ENCODE data around the gene ANKRD42.

Gene ANKRD42

GRCh38 chr11:83287631-83288030 lies 94.1 kb downstream of the ANKRD42 start:
- DNase-seq (ENCODE audit: low read depth) = no peak

GRCh38 chr11:83292709-83293456 lies 99.4 kb downstream of the ANKRD42 start:
- peak; percentile 31 for DNase-seq (ENCODE audit: low read depth)

GRCh38 chr11:83293457-83293774 lies 99.9 kb downstream of the ANKRD42 start:
- no peak for DNase-seq (ENCODE audit: low read depth)

GRCh38 chr11:83294208-83294607 lies 100.7 kb downstream of the ANKRD42 start:
- no peak for DNase-seq (ENCODE audit: low read depth)

Data from GM04503 (cell line).